ENCODE results near the gene OR7A5.
"Not testable (repeated sequence)": the region's sequence is repeated elsewhere in the genome, so short reads cannot be mapped to it uniquely, and the experiment has no call there.

The OR7A5 gene

DNA sequence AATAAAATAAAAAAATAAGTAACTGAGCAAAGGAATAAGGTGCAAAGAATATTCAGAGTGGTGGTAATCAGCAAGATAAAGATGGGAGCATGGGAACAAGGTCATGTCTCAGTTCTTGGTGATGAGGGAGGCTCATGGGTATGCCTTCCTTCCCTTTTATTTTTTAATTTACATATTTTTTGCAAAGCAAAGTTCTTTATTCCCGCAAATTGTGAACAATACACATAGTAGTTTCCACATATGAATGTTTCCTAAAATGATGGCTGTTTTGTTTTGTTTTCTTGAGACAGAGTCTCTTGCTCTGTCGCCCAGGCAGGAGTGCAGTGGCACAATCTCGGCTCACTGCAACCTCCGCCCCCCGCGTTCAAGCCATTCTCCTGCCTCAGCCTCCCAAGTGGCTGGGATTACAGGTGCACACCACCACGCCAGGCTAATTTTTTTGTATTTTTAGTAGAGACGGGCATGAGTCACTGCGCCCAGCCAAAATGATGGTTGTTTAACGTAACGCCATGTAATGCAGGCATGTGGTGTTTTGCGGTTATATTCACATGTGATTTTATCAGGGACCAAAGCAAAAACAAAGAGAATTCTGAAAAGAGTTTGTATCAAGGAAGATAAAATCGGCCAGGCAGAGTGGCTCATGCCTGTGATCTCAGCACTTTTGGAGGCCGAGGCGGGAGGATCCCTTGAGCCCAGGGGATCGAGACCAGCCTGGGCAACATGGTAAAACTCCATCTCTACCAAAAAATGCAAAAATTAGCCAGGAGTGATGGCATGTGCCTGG, 52.2 kb downstream of the OR7A5 start:
- no peak for DNase-seq (ENCODE audit: low read depth in 1 of 2, low spot score in 1 of 2)
- no peak for TF ChIP-seq JUND (IDR thresholded peaks at IDR 0.05; ENCODE audit: low read depth)
- in situ Hi-C loops (cut with HindIII; ENCODE audit: low pct_unique_long_range_greater_than_20kb, low sequenced_read_pairs) = no loop called here

DNA sequence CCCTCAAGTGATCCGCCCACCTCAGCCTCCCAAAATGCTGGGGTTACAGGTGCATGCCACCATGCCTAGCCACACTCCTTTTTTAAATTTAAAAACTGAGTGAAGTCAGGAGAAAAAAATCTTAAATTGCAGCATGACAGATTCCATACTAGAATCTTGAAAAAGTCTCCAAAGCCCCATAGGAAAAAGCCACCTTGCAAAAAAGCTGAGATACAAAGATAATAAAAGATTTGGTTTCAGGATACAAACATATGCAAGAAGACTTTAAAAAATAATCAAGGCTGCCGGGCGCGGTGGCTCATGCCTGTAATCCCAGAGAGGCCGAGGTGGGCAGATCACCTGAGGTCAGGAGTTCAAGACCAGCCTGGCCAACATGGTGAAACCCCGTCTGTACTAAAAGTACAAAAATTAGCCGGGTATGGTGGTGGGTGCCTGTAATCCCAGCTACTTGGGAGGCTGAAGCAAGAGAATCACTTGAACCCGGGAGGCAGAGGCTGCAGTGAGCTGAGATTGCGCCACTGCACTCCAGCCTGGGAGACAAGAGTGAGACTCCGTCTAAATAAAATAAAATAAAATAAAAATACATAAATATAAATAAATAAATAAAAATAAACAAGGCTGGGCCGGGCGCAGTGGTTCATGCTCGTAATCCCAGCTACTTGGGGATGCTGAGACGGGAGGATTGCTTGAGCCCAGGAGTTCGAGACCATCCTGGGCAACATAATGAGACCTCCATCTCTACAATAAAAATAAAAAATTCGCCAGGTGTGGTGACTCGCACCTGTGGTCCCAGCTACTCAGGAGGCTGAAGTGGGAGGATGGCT, 53.1 kb downstream of the OR7A5 start:
- in situ Hi-C loops (cut with HindIII; ENCODE audit: low pct_unique_long_range_greater_than_20kb, low sequenced_read_pairs); DNase-seq (ENCODE audit: low read depth in 1 of 2, low spot score in 1 of 2): not testable (repeated sequence)

DNA sequence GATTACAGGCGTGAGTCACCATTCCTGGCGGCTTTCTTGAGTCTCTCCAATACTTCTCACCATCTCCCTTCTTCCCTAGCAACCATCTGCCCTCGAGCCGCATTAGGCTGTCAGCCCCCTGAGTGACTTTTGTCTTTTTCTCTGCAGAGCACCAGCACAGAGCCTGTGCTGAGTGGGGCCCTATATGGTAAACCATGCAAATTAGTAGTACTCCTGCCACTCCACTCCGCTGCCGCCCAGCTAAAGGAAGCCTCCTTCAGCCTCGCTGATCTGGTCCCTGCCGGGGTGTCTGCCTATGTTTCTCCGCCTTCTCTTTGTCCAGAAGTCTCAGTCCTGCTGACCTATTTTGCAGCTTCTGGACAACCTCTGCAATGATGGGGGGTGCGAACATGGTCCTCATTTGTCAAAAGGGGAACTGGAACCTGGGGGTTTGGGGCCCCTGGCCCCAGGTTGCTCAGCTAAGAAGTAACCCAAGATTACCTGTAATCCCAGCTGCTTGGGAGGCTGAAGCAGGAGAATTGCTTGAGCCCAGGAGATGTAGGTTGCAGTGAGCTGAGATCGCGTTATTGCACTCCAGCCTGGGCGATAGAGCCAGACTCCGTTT, 54.3 kb downstream of the OR7A5 start:
- DNase-seq (ENCODE audit: low read depth in 1 of 2, low spot score in 1 of 2); in situ Hi-C loops (cut with HindIII; ENCODE audit: low pct_unique_long_range_greater_than_20kb, low sequenced_read_pairs): not testable (repeated sequence)

DNA sequence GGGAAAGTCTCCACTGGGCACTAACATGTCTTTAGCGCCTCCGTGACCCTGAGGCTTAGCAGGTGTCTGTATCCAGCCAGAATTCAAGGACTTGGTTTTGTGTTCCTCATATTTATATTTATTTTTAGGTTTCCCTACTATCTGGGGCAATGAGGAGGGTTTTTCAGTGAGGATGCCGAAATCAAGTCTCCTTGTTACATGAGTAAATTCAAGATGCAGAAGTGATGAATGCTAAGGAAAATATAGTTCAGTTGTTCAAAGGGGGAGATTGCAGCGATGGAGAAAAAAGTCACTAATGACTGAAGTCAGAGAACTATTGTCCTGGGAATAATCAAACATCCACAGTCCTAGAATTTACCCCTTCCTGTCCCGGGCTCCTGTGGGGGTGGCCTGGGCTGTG, 55.8 kb downstream of the OR7A5 start:
- DNase-seq (ENCODE audit: low read depth in 1 of 2, low spot score in 1 of 2) = no peak
- in situ Hi-C loops (cut with HindIII; ENCODE audit: low pct_unique_long_range_greater_than_20kb, low sequenced_read_pairs) = no loop called here
- no peak for TF ChIP-seq JUND (IDR thresholded peaks at IDR 0.05; ENCODE audit: low read depth)

- DNase-seq (ENCODE audit: low read depth in 1 of 2, low spot score in 1 of 2); in situ Hi-C loops (cut with HindIII; ENCODE audit: low pct_unique_long_range_greater_than_20kb, low sequenced_read_pairs): not testable (repeated sequence)
Observed at GRCh38 chr19:14778110-14778845, 56.7 kb downstream of the OR7A5 start, which contains the start of gene ADGRE2. ADGRE2 (minus strand) TSS chr19:14778560; CDS start chr19:14776756, 1,804 bp downstream.

DNA sequence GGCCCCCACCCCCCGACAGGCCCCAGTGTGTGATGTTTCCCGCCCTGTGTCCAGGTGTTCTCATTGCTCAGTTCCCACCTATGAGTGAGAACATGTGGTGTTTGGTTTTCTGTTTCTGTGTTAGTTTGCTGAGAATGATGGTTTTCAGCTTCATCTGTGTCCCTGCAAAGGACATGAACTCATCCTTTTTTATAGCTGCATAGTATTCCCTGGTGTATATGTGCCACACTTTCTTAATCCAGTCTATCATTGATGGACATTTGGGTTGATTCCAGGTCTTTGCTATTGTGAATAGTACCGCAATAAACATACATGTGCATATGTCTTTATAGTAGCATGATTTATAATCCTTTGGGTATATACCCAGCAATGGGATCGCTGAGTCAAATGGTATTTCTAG, 57.3 kb downstream of the OR7A5 start:
- in situ Hi-C loops (cut with HindIII; ENCODE audit: low pct_unique_long_range_greater_than_20kb, low sequenced_read_pairs); DNase-seq (ENCODE audit: low read depth in 1 of 2, low spot score in 1 of 2): not testable (repeated sequence)

All from T47D (cell line).